Kidney (tissue), 14 donors: ENCODE data around the gene PARPBP. TPM values are rescaled to one million over a fixed set of nuclear protein-coding genes. Genes with fewer than 3 reads are reported as not detected.
A peak's percentile ranks its signal among the peaks of the same experiment; 100 is the strongest.

Experiments used
- DNase-seq, 5 donors: peaks; one replicate each; pipeline ENCODE4 v3.0.0-alpha.2; 2013 to 2020
- FAIRE-seq: peaks from 2 replicates; lab custom pipeline; 2012; peaks lifted over from hg19 to GRCh38; lab: Jason Lieb, UNC
- H3K27ac ChIP-seq, 2 donors: one replicate each; pipeline ENCODE4 v1.7.0; 2013; ENCODE audit warnings: low read depth in 2 of 2, low read length in 2 of 2, inconsistent platforms in 1 of 2
- H3K27me3 ChIP-seq: one replicate; pipeline ENCODE4 v1.7.1; 2013; ENCODE audit warnings: low read length, inconsistent platforms; ENCODE audit not compliant: control insufficient read depth, insufficient read depth
- H3K36me3 ChIP-seq, 3 donors: one replicate each; pipeline versions ENCODE4 v1.7.0 to v1.7.1; 2013; ENCODE audit warnings: low read length in 3 of 3, control low read depth in 1 of 3, inconsistent platforms in 1 of 3; ENCODE audit not compliant: insufficient read depth in 3 of 3, control insufficient read depth in 2 of 3
- H3K4me1 ChIP-seq, 3 donors: one replicate each; pipeline versions ENCODE4 v1.7.0 to v1.7.1; 2013; ENCODE audit warnings: low read length in 3 of 3, inconsistent platforms in 1 of 3, low read depth in 1 of 3; ENCODE audit not compliant: control insufficient read depth in 2 of 3, insufficient read depth in 2 of 3
- H3K4me3 ChIP-seq, 3 donors: one replicate each; pipeline versions ENCODE4 v1.7.0 to v1.8.1; 2013; ENCODE audit warnings: low read length in 3 of 3, control low read depth in 1 of 3, inconsistent platforms in 1 of 3
- H3K9ac ChIP-seq, 3 donors: one replicate each; pipeline versions ENCODE4 v1.7.0 to v1.7.1; 2013; ENCODE audit warnings: low read length in 3 of 3, control low read depth in 1 of 3, inconsistent platforms in 1 of 3
- H3K9me3 ChIP-seq, 3 donors: one replicate each; pipeline versions ENCODE4 v1.7.0 to v1.7.1; 2013; ENCODE audit warnings: low read length in 3 of 3, control low read depth in 1 of 3, inconsistent platforms in 1 of 3; ENCODE audit not compliant: control insufficient read depth in 2 of 3, insufficient read depth in 1 of 3
- intact Hi-C: fragments of 100-400 bp; cut with DNase I; formaldehyde crosslinking; loops from one replicate; pipeline ENCODE4 v1.11.1; 2022
- polyA plus RNA-seq: library from polyadenylated mRNA; stranded (reverse); fragments of 350-450 nt; fragmentation: Illumina TruSeq; extraction: RNeasy Lipid Tissue Mini Kit (QIAGEN cat#74804); gene quantifications from one replicate; pipeline ENCODE4 v1.2.3, GENCODE V29; 2014; ENCODE audit warnings: low read depth, low replicate concordance; ENCODE audit not compliant: insufficient read depth
- total RNA-seq: library from RNA; stranded (reverse); fragmentation: NEBNext Ultra II Directional; extraction: Animal tissue kit (Norgen Biotek cat#: 25700); gene quantifications from one replicate; pipeline ENCODE4 v1.2.1, GENCODE V29; 2021
- TF ChIP-seq, protein P1 (sequence below): IDR thresholded peaks from 3 replicates; pipeline ENCODE4 v1.5.1; 2012; ENCODE audit warnings: mild to moderate bottlenecking, moderate library complexity, borderline replicate concordance; ENCODE audit not compliant: insufficient read depth; ENCODE audit errors: extremely low read depth
- donor health status: control.
- donor health status: control.
- donor health status: control.
- donor health status: control.
- donor health status: control.
- donor health status: DM: yes; HTN: yes; CAD: no.
- donor health status: Normal renal cell carcinoma (clear cell type).

Gene PARPBP
- total and polyA plus RNA-seq, 2 donors from 2014 or later: 1.1 to 2.8 TPM

DNA sequence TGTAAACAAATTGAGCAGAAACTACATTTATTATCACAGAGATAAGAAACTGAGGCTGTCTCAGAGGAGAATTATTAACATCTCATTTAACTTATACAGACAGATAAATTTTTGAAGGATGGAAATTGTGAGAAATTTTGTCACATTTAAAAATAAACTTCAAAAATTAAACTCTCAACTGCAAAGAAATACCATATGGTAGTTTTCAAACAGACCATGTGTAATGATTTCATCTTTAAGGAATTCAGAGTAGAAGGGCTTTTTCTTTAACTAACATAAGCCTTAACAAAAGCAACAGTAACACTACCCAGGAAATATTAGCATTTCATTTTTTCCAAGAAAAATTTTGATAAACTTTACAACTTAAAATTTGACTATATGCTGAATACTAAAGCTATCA is 26.7 kb upstream of the PARPBP start:
- no peaks in the 10 kb centered on the region for H3K27me3 ChIP-seq
- intact Hi-C loops: no loop called here
- H3K4me1 ChIP-seq: no peaks in the 10 kb centered on the region
- TF ChIP-seq, protein P1, sequence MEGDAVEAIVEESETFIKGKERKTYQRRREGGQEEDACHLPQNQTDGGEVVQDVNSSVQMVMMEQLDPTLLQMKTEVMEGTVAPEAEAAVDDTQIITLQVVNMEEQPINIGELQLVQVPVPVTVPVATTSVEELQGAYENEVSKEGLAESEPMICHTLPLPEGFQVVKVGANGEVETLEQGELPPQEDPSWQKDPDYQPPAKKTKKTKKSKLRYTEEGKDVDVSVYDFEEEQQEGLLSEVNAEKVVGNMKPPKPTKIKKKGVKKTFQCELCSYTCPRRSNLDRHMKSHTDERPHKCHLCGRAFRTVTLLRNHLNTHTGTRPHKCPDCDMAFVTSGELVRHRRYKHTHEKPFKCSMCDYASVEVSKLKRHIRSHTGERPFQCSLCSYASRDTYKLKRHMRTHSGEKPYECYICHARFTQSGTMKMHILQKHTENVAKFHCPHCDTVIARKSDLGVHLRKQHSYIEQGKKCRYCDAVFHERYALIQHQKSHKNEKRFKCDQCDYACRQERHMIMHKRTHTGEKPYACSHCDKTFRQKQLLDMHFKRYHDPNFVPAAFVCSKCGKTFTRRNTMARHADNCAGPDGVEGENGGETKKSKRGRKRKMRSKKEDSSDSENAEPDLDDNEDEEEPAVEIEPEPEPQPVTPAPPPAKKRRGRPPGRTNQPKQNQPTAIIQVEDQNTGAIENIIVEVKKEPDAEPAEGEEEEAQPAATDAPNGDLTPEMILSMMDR: no peak
- DNase-seq (peak in 1 of 5 donors; percentile 33), FAIRE-seq (peak; percentile 35)
- peaks cover 0 to 5% (median under 1%) of the 10 kb centered on the region in 3 donors for H3K36me3 ChIP-seq
- no peak overlapping the region for H3K27ac ChIP-seq
- H3K4me3 ChIP-seq: no peak overlapping the region
- H3K9ac ChIP-seq: no peak overlapping the region
- H3K9me3 ChIP-seq: no peaks in the 10 kb centered on the region

DNA sequence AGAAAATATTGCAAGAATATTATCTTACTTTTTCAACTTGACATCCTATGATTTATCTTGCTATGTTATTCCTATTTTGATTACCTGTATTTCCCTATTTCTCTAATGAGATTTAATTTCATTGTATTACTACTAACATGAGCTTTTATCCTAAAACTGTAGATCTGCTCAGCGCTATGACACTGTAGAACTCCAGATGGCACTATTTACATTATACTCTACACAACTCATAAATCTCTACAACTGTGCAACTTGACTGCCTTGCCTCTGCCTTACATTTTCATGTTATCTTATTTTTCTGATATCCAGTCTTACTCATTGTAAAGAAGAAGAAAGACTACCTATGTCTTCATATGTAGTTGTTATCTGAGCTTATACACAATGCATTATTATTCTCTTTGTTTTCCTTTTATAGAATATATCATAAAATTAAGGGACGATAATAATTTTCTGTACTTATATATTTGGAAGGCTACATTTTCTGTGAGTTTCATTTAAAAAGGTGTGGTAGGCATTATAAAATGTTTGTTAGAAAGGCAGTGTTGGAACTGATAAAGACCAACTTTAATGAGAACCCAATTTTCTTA is 24.2 kb upstream of the PARPBP start:
- Histone ChIP-seq H3K9me3 (no peaks in the 10 kb centered on the region), H3K4me1 (no peaks in the 10 kb centered on the region), H3K9ac (no peak overlapping the region), H3K36me3 (peaks cover 3 to 11% (median 7%) of the 10 kb centered on the region in 3 donors), H3K4me3 (no peak overlapping the region), H3K27me3 (no peaks in the 10 kb centered on the region), H3K27ac (no peak overlapping the region)
- TF ChIP-seq, protein P1: no peak
- intact Hi-C loops: no loop called here
- FAIRE-seq: no peak
- DNase-seq: peak in 2 of 5 donors; percentile 32 to 61

DNA sequence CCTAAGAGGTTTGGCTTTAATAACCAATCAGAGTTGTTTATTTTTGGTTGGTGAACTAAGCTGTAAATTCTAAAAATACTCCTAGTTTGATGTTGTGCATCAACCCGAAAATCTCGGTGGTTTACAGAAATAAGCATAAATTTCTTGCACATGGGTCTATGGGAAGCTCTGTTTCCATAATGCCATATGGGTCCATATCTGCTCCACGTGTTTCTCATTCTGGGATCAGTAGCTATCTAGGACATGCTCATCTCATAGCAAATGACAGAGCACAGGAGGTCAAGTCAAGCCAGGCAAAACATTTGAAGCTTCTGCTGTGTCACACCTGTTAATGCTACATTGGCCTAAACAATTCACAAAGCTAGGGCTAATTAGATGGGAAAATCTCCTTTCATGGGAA is 23.1 kb upstream of the PARPBP start:
- peaks cover 3 to 11% (median 7%) of the 10 kb centered on the region in 3 donors for H3K36me3 ChIP-seq
- DNase-seq (no peak), FAIRE-seq (no peak)
- H3K4me1 ChIP-seq: no peaks in the 10 kb centered on the region
- H3K27ac ChIP-seq: no peak overlapping the region
- H3K27me3 ChIP-seq: no peaks in the 10 kb centered on the region
- no peak overlapping the region for H3K4me3 ChIP-seq
- no peaks in the 10 kb centered on the region for H3K9me3 ChIP-seq
- intact Hi-C loops: no loop called here
- no peak overlapping the region for H3K9ac ChIP-seq
- TF ChIP-seq, protein P1: no peak

DNA sequence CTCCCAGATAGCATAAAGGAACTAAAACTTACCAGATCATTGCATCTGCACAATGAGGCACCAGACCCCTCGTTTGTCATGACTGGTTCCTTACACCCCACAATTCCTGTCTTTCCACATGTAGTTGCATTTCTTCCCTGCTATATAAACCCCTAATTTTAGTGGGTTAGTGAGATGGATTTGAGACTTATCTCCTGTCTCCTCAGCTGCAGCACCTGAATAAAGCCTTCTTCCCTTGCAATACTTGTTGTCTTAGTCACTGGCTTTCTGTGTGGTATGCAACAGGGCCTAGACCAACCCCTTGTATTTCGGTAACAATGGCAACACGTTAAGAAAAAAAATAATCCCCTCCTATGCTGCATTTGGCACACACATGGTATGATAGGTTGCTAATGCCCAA is 13.1 kb upstream of the PARPBP start:
- no peak overlapping the region for H3K9ac ChIP-seq
- H3K36me3 ChIP-seq: peaks cover 5 to 18% (median 15%) of the 10 kb centered on the region in 3 donors
- no peaks in the 10 kb centered on the region for H3K9me3 ChIP-seq
- DNase-seq (no peak), FAIRE-seq (no peak)
- TF ChIP-seq, protein P1: no peak
- H3K4me1 ChIP-seq: no peaks in the 10 kb centered on the region
- intact Hi-C loops: no loop called here
- no peaks in the 10 kb centered on the region for H3K27me3 ChIP-seq
- no peak overlapping the region for H3K27ac ChIP-seq
- H3K4me3 ChIP-seq: no peak overlapping the region
